Urinary bladder (tissue), 4 donors: ENCODE measurements around the gene DCDC2. TPM values are rescaled to one million over a fixed set of nuclear protein-coding genes. Genes with fewer than 3 reads are reported as not detected.
"Not testable (repeated sequence)": the region's sequence is repeated elsewhere in the genome, so short reads cannot be mapped to it uniquely, and the experiment has no call there.

Experiments
- DNase-seq: peaks from one replicate; pipeline ENCODE4 v3.0.0-alpha.2; 2015; ENCODE audit errors: extremely low spot score
- H3K27ac ChIP-seq: one replicate; pipeline ENCODE4 v1.5.1; 2013; ENCODE audit warnings: low read depth, mild to moderate bottlenecking, moderate library complexity
- H3K36me3 ChIP-seq: one replicate; pipeline ENCODE4 v1.6.1; 2013; ENCODE audit warnings: mild to moderate bottlenecking, moderate library complexity; ENCODE audit not compliant: insufficient read depth
- H3K4me1 ChIP-seq: one replicate; pipeline ENCODE4 v1.6.1; 2013; ENCODE audit warnings: mild to moderate bottlenecking, moderate library complexity; ENCODE audit not compliant: insufficient read depth
- H3K4me3 ChIP-seq: one replicate; pipeline ENCODE4 v1.5.1; 2013; ENCODE audit warnings: low read depth, low read length
- WGBS: extraction: QIAGEN DNeasy Blood & Tissue Kit; methylation state at CpG from one replicate; pipeline ENCODE4 v1.1.7; 2013; 5-methylcytosine and 5-hydroxymethylcytosine counted together
- polyA plus RNA-seq: library from polyadenylated mRNA; stranded (reverse); fragments of 200-250 nt; gene quantifications from one replicate; pipeline ENCODE4 v1.2.3, GENCODE V29; 2013
- total RNA-seq: library from RNA; depleted of rRNA; stranded (reverse); fragments of >200 nt; gene quantifications from one replicate; pipeline ENCODE4 v1.2.3, GENCODE V29; 2014
- donor health status: healthy with polysubstance abuse.
- donor health status: healthy.

The DCDC2 gene
- 4.3 TPM for total RNA-seq
- polyA plus RNA-seq: 0.23 TPM

DNA sequence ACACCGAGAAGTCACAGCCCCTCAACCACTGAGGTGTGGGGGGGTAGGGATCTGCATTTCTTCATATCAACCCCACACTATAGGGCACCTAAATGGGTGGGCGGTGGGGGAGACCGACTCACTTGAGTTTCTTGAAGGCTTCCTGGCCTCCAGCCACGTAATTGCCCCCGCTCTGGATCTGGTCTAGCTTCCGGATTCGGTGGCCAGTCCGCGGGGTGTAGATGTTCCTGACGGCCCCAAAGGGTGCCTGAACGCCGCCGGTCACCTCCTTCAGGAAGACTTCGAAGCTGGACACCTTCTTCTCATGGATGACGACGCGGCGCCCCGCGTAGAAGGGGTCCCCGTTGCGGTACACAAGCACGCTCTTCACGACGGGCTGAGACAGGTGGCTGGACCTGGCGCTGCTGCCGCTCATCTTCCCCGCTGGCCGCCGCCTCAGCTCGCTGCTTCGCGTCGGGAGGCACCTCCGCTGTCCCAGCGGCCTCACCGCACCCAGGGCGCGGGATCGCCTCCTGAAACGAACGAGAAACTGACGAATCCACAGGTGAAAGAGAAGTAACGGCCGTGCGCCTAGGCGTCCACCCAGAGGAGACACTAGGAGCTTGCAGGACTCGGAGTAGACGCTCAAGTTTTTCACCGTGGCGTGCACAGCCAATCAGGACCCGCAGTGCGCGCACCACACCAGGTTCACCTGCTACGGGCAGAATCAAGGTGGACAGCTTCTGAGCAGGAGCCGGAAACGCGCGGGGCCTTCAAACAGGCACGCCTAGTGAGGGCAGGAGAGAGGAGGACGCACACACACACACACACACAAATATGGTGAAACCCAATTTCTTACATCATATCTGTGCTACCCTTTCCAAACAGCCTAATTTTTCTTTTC, at the start of gene DCDC2:
Gene DCDC2 (minus strand): TSS at position 724 of the 883 bp plus-strand sequence. CDS start 309 bp downstream, at position 415.
- Histone ChIP-seq H3K4me3 (no peak within 1 kb of the TSS), H3K27ac (no peak within 1 kb of the TSS), H3K4me1 (no peaks in the 10 kb centered on the region), H3K36me3 (no peaks in the 10 kb centered on the region)
- peak; percentile 71 for DNase-seq
- WGBS: 7% methylated on average over 61 of the region's 61 CpGs

DNA sequence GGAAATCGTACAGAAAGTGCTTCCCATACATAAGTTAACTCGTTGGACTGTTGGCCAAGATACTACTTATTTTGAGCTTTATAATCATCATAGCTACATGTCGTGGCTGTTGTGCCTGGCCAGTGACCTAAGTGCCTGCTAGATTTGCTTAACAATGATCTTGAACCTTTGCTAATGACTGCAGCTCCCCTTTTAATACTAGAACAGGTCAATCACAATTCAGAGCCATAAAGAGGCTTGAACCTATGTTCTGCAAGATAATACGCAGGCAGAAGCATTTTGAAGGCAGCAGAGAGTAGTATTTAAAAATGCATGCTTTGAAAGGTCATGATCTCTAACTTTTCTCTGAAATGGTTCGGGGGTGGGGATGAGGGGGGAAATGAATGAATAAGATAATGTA, 47.4 kb upstream of the DCDC2 start:
- Histone ChIP-seq H3K36me3 (no peaks in the 10 kb centered on the region), H3K4me1 (peaks cover 1% of the 10 kb centered on the region), H3K4me3 (no peak overlapping the region), H3K27ac (no peak overlapping the region)
- WGBS: 88% methylated on average over 5 of the region's 5 CpGs
- no peak for DNase-seq

DNA sequence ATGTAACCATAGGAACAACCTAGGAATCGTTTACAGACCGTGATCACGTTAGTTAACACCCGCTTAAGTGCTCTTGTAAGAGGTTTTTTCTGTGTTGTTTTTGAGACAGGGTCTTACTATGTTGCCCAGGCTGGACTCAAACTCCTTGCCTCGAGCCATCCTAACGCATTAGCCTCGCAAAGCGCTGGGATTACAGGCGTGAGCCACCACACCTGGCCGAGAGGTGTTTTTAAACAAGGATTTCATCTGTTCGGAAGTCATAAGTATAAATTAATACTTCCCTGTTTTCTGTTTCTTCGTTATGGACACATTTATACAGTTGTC, 45.6 kb upstream of the DCDC2 start:
- Histone ChIP-seq H3K27ac (no peak overlapping the region), H3K4me3 (peak overlapping the region; percentile 90), H3K4me1 (peaks cover 1% of the 10 kb centered on the region), H3K36me3 (no peaks in the 10 kb centered on the region)
- 8% methylated on average over 12 of the region's 12 CpGs for whole genome bisulfite sequencing
- no peak for DNase-seq

DNA sequence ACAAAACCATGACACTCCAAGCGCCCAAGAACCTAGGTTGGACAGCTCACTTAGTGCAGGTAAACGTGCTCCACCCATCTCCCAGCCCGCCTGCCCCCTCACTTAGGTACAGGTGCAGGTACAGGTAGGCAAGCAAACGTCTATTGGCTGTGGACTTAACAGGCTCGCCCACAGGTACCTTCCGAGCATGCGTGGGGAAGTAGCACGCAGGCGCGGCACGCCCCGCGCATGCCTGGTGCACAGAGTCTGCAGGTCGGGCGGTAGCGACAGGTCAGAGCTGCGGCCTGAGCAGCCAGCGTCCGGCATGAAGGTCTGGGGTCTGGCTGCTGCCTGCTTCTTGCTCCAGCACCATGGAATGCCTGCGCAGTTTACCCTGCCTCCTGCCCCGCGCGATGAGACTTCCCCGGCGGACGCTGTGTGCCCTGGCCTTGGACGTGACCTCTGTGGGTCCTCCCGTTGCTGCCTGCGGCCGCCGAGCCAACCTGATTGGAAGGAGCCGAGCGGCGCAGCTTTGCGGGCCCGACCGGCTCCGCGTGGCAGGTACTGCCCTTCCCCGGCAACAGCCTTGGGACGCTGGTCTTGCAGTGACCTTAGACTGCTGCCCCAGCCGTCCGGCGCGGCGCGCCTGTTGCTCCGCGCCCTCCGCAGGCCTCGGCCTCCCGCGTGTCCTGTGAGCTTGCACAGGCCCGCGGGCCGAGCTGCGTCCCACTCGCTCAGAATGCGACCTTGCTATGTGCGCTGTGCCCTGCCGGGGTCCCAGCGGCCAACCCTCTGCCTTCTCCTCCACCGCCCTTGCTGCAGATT, 45.0 kb upstream of the DCDC2 start, which contains the start of gene MRS2:
Gene MRS2 (plus strand): TSS at position 240 of the 804 bp plus-strand sequence. CDS start 111 bp downstream, at position 351.
- peak within 1 kb of the TSS; percentile 48 for H3K27ac ChIP-seq
- peak; percentile 39 for DNase-seq
- under 1% methylated on average over 63 of the region's 63 CpGs for WGBS
- H3K4me1 ChIP-seq: peaks cover 1% of the 10 kb centered on the region
- H3K4me3 ChIP-seq: peak within 1 kb of the TSS; percentile 90
- no peaks in the 10 kb centered on the region for H3K36me3 ChIP-seq

DNA sequence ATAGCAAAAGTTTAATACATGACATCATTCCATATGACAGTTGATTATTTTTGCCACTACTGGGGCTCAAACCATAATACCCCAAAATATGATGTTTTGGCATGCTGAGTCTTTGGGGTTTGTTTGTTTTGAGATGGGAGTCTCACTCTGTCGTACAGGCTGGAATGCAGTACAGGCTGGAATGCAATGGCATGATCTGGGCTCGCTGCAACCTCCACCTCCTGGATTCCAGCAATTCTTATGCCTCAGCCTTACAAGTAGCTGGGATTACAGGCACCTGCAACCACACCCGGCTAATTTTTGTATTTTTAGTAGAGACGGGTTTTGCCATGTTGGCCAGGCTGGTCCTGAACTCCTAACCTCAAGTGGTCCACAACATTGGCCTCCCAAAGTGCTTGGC, 43.6 kb upstream of the DCDC2 start:
- H3K4me1 ChIP-seq: peaks cover 1% of the 10 kb centered on the region
- WGBS: 67% methylated on average over 4 of the region's 4 CpGs

DNA sequence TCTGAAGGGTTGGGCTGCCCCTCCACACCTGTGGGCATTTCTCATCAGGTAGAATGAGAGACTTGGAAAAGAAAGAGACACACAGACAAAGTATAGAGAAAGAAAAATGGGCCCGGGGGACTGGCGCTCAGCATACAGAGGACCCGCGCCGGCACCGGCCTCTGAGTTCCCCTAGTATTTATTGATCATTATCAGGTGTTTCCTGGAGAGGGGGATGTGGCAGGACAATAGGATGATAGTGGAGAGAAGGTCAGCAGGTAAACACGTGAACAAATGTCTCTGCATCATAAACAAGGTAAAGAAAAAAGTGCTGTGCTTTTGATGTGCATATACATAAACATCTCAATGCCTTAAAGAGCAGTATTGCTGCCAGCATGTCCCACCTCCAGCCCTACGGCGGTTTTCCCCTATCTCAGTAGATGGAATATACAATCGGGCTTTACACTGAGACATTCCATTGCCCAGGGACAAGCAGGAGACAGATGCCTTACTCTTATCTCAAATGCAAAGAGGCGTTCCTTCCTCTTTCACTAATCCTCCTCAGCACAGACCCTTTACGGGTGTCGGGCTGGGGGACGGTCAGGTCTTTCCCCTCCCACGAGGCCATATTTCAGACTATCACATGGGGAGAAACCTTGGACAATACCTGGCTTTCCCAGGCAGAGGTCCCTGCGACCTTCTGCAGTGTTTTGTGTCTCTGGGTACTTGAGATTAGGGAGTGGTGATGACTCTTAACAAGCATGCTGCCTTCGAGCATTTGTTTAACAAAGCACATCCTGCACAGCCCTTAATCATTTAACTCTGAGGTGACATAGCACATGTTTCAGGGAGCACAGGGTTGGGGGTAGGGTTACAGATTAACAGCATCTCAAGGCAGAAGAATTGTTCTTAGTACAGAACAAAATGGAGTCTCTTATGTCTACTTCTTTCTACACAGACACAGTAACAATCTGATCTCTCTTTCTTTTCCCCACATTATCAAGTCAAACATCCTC, 42.5 kb upstream of the DCDC2 start:
- not testable (repeated sequence) for H3K27ac ChIP-seq, H3K36me3 ChIP-seq, DNase-seq, H3K4me3 ChIP-seq, H3K4me1 ChIP-seq
- WGBS: 11% methylated on average over 17 of the region's 17 CpGs

More for the DNA sequence above, 43.6 kb upstream of the DCDC2 start:
- Histone ChIP-seq H3K27ac (no peak overlapping the region), H3K36me3 (no peaks in the 10 kb centered on the region), H3K4me3 (no peak overlapping the region)
- no peak for DNase-seq

DNA sequence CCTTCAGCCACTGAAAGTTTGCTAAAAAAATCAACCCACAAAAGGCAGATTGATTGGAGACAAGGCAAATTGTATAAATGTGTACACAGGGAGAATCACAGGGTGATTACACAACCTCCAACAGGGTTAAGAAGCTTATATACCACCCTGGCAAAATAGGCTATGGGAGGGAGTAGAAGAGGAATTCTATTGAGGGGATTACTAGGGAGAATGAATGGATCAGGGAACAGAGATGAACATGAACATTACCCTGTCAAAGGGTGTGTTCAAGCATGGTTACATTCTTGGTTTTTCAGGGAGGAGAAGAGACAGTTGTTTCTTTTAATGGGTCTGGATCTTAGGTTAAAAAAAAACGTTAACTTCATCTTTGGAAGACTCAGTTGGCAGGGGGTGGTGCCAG, 39.8 kb upstream of the DCDC2 start:
- Histone ChIP-seq H3K4me1 (no peaks in the 10 kb centered on the region), H3K36me3 (no peaks in the 10 kb centered on the region), H3K4me3 (no peak overlapping the region), H3K27ac (no peak overlapping the region)
- WGBS: 61% methylated on average over 1 of the region's 1 CpG
- DNase-seq: no peak

DNA sequence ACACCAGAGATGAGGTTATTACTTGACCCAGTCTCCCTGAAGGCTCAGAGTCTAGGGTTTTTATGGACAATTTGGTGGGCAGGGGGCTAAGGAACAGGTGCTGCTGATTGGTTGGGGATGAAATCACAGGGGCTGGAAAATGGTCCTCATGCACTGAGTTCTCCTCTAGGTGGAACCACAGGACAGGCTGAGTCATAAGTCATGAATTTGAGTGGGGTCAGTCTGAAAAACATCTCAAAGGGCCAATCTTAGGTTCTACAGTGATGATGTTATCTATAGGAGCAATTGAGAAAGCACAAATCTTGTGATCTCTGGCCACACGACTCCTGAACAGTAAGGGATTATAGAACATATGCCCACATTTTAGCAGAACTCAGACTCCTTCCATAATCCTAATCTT, 39.0 kb upstream of the DCDC2 start:
- H3K36me3 ChIP-seq: no peaks in the 10 kb centered on the region
- H3K4me3 ChIP-seq: no peak overlapping the region
- no peaks in the 10 kb centered on the region for H3K4me1 ChIP-seq
- WGBS: 84% methylated on average over 1 of the region's 1 CpG
- no peak overlapping the region for H3K27ac ChIP-seq
- no peak for DNase-seq

DNA sequence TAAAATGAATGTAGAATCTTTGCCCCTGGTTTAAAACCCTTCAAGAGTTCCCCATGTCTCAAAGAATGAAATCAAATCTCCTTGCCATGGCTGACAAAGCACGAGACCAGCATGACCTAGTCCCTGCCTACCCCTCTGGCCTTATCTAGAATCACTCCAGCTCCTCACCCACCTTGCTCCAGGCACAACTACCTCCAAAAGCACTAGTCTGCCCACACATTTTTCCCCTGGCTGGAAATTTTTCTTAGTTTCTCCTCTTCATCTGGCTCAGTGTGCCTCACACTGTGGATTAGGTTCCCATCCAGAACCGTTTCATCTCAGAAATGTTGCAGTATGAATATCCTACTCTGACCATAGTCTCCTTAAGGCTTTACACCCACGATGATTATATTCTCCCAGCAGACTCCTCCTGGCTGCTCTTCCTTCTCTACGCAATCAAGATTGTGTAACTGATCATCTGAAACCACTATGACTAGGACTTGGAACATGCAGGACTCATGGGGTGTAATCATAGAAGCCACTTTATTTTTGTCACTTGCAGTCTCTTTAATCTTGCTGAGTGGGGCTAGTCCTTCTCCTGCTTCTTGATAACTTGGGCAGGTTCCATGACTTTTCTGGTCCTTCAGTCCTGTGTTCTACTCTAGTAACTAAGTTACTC, 37.0 kb upstream of the DCDC2 start:
- H3K36me3 ChIP-seq: no peaks in the 10 kb centered on the region
- no peak for DNase-seq

DNA sequence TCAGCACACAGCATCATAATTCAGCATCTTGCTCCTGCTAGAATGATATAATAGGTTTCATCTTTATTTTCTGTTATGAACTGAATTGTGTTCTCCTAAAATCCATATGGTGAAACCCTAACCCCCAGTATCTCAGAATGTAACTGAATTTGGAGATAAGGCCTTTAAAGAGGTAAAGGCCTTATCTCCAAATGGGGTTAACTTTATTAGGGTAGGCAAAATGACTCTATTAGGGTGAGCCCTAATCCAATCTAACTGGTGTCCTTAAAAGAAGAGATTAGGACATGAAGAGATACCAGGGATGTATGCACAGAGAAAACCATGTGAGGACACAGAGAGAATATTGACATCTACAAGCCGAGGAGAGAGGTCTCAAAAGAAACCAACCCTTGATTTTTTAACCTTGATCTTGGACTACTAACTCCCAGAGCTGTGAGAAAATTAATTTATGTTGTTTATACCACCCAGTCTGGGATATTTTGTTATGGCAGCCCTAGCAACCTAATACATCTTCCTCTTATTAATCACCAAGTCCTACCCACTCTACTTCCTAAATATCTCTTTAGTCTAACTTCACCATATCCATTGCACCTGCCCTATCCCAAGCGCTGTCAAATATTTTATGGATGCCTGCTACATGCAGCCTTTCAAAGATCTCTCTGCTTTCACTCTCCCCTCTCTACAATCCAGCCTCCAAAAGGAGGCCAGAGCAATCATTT, 36.4 kb upstream of the DCDC2 start:
- H3K4me3 ChIP-seq: no peak overlapping the region
- H3K36me3 ChIP-seq: no peaks in the 10 kb centered on the region
- H3K4me1 ChIP-seq: no peaks in the 10 kb centered on the region
- 77% methylated on average over 2 of the region's 2 CpGs for WGBS
- no peak overlapping the region for H3K27ac ChIP-seq
- no peak for DNase-seq

More for the DNA sequence above, 37.0 kb upstream of the DCDC2 start:
- Histone ChIP-seq H3K4me1 (no peaks in the 10 kb centered on the region), H3K27ac (no peak overlapping the region), H3K4me3 (no peak overlapping the region)
- WGBS: 81% methylated on average over 4 of the region's 4 CpGs

DNA sequence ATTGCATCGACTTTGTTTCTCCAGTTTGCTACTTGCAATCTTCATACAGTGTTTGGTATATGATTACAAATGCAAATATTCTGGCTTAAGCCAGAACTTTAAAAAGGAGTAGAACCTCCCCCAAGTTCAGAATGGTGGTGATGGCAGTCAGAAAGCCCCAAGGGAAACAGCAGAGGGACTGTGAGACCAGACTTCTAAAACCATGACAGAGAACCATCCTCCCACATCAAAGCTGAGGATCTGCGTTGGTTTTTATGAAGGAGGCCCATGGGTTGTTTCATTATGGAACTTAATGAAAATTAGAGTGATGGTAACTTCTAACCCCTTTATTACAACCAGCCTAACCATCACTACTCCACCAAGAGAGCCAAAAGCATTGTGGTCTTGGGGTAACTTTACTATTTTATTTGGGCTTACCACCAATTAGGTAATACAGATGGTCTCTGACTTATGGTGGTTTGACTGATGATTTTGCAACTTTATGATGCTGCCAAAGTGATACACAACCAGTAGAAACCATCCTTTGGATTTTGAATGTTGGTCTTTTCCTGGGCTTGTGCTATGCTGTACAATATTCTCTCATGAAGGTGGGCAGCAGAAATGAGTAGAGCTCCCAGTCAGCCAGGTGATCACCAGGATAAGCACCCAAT, 34.0 kb upstream of the DCDC2 start:
- no peak for DNase-seq
- no peak overlapping the region for H3K4me3 ChIP-seq
- H3K36me3 ChIP-seq: no peaks in the 10 kb centered on the region
- H3K27ac ChIP-seq: no peak overlapping the region
- WGBS: 76% methylated on average over 2 of the region's 2 CpGs
- H3K4me1 ChIP-seq: no peaks in the 10 kb centered on the region

DNA sequence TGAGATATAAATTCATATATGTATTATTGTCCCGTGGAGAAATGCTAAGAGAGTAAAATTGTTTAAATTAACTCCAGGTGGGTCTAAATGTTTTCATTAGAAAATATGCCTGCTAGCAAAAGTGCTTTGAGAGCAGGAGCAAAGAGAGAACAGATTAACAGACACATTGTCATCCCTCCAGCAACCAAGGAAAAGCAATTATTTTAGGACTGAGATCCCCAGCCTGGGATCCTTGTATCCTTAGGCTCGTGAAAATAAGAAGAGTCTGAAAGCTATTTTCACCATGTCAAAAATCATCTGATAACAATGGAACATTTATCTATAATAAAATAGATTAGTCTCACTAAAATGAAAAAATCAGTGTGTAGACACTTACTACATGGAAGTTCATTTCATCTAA, 33.3 kb upstream of the DCDC2 start:
- DNase-seq: no peak
- 47% methylated on average over 2 of the region's 2 CpGs for WGBS
- H3K27ac ChIP-seq: no peak overlapping the region
- no peak overlapping the region for H3K4me3 ChIP-seq
- no peaks in the 10 kb centered on the region for H3K36me3 ChIP-seq
- H3K4me1 ChIP-seq: no peaks in the 10 kb centered on the region
